ENCODE data around the gene HDAC1.

GRCh38 chr1:32332290-32333079 is 40.6 kb downstream of the HDAC1 start:
- TF ChIP-seq CTCF (IDR thresholded peaks at IDR 0.05) (no peak), ZFX (IDR thresholded peaks at IDR 0.05; ENCODE audit: borderline replicate concordance) (no peak)
